GM19099 (cell line): ENCODE measurements around the gene DMRT2.

ENCODE experiments used
- POLR2A ChIP-seq: IDR thresholded peaks from 3 replicates; pipeline ENCODE4 v1.6.1; 2011; ENCODE audit warnings: low read depth; ENCODE audit not compliant: insufficient read length; ENCODE audit errors: extremely low read depth

Gene DMRT2

GRCh38 chr9:1039589-1039988 lies 10.6 kb upstream of the DMRT2 start:
- TF ChIP-seq POLR2A = no peak

GRCh38 chr9:1042466-1042865 lies 7.7 kb upstream of the DMRT2 start:
- TF ChIP-seq POLR2A = no peak

- TF ChIP-seq POLR2A = no peak
These were observed 5.5 kb upstream of the DMRT2 start for GRCh38 chr9:1044643-1045042.

GRCh38 chr9:1046639-1047572 lies 3.3 kb upstream of the DMRT2 start:
- TF ChIP-seq POLR2A = no peak

- no peak for TF ChIP-seq POLR2A
These were observed 2.4 kb upstream of the DMRT2 start for GRCh38 chr9:1047591-1048230.

- no peak for TF ChIP-seq POLR2A
These were observed 1.9 kb upstream of the DMRT2 start for GRCh38 chr9:1048231-1048619.

- no peak for TF ChIP-seq POLR2A
These were observed 1.3 kb upstream of the DMRT2 start for GRCh38 chr9:1048811-1049210.

- TF ChIP-seq POLR2A = no peak
These were observed 516 bp upstream of the DMRT2 start for GRCh38 chr9:1049641-1050040.

GRCh38 chr9:1051210-1051583 lies 1.0 kb downstream of the DMRT2 start:
- TF ChIP-seq POLR2A = no peak

GRCh38 chr9:1051584-1052275 lies 1.6 kb downstream of the DMRT2 start:
- no peak for TF ChIP-seq POLR2A

GRCh38 chr9:1052365-1053281 lies 2.5 kb downstream of the DMRT2 start:
- no peak for TF ChIP-seq POLR2A

- TF ChIP-seq POLR2A = no peak
These were observed 3.1 kb downstream of the DMRT2 start for GRCh38 chr9:1053282-1053621.

GRCh38 chr9:1053986-1054425 lies 3.8 kb downstream of the DMRT2 start:
- TF ChIP-seq POLR2A = no peak

GRCh38 chr9:1055166-1055565 lies 5.0 kb downstream of the DMRT2 start:
- TF ChIP-seq POLR2A = no peak

- no peak for TF ChIP-seq POLR2A
These were observed 7.8 kb downstream of the DMRT2 start for GRCh38 chr9:1057910-1058309.
